ENCODE data around the gene SBSN. TPM values are rescaled to one million over a fixed set of nuclear protein-coding genes. Genes with fewer than 3 reads are reported as not detected.
A peak's percentile ranks its signal among the peaks of the same experiment; 100 is the strongest.

Gene SBSN
- total RNA-seq, 2 experiments from 2014 or later, result not detected

- peaks cover 34% of the 10 kb centered on the region for H3K4me1 Mint-ChIP-seq
- peak; percentile 84 for DNase-seq
- peak overlapping the region; percentile 97 for H3K27ac Mint-ChIP-seq
- no peaks in the 10 kb centered on the region for H3K9me3 Mint-ChIP-seq
- peak overlapping the region; percentile 93 for H3K4me3 Mint-ChIP-seq
- no peaks in the 10 kb centered on the region for H3K27me3 Mint-ChIP-seq
- H3K36me3 Mint-ChIP-seq, result peaks cover 31% of the 10 kb centered on the region
These were observed 17.8 kb upstream of the SBSN start for GRCh38 chr19:35545855-35546381.

GRCh38 chr19:35545001-35545854, 17.1 kb upstream of the SBSN start, which contains the start of gene TMEM147:
Gene TMEM147 (plus strand): TSS chr19:35545626. CDS start chr19:35545740, 114 bp downstream.
- Mint-ChIP-seq H3K27ac (peak within 1 kb of the TSS; percentile 97), H3K4me1 (peaks cover 34% of the 10 kb centered on the region), H3K9me3 (no peaks in the 10 kb centered on the region), H3K27me3 (no peaks in the 10 kb centered on the region), H3K36me3 (peaks cover 28% of the 10 kb centered on the region), H3K4me3 (peak within 1 kb of the TSS; percentile 93)
- peak; percentile 91 for DNase-seq

GRCh38 chr19:35544110-35544802, 16.1 kb upstream of the SBSN start:
- Mint-ChIP-seq H3K27me3 (no peaks in the 10 kb centered on the region), H3K9me3 (no peaks in the 10 kb centered on the region), H3K4me1 (peaks cover 33% of the 10 kb centered on the region), H3K36me3 (peaks cover 28% of the 10 kb centered on the region), H3K27ac (peak overlapping the region; percentile 88), H3K4me3 (peak overlapping the region; percentile 93)
- no peak for DNase-seq

- Mint-ChIP-seq H3K4me1 (peaks cover 26% of the 10 kb centered on the region), H3K36me3 (peaks cover 28% of the 10 kb centered on the region), H3K9me3 (no peaks in the 10 kb centered on the region), H3K27me3 (no peaks in the 10 kb centered on the region), H3K4me3 (peak overlapping the region; percentile 93), H3K27ac (no peak overlapping the region)
- no peak for DNase-seq
These were observed 15.4 kb upstream of the SBSN start for GRCh38 chr19:35543280-35544109.

- Mint-ChIP-seq H3K36me3 (peaks cover 21% of the 10 kb centered on the region), H3K4me3 (no peak overlapping the region), H3K27ac (no peak overlapping the region), H3K9me3 (no peaks in the 10 kb centered on the region), H3K4me1 (peaks cover 22% of the 10 kb centered on the region), H3K27me3 (no peaks in the 10 kb centered on the region)
- no peak for DNase-seq
These were observed 14.1 kb upstream of the SBSN start for GRCh38 chr19:35542209-35542608.

- H3K36me3 Mint-ChIP-seq, result peaks cover 12% of the 10 kb centered on the region
These were observed 12.3 kb upstream of the SBSN start for GRCh38 chr19:35540356-35540927.

GRCh38 chr19:35539850-35540249, 11.7 kb upstream of the SBSN start:
- Mint-ChIP-seq H3K4me1 (peaks cover 11% of the 10 kb centered on the region), H3K27me3 (peaks cover 1% of the 10 kb centered on the region), H3K27ac (no peak overlapping the region), H3K9me3 (no peaks in the 10 kb centered on the region), H3K4me3 (no peak overlapping the region), H3K36me3 (peaks cover 10% of the 10 kb centered on the region)
- DNase-seq, result no peak

More at GRCh38 chr19:35540356-35540927, 12.3 kb upstream of the SBSN start:
- Mint-ChIP-seq H3K4me3 (no peak overlapping the region), H3K4me1 (peaks cover 11% of the 10 kb centered on the region), H3K9me3 (no peaks in the 10 kb centered on the region), H3K27me3 (no peaks in the 10 kb centered on the region), H3K27ac (no peak overlapping the region)
- no peak for DNase-seq

GRCh38 chr19:35539314-35539713, 11.2 kb upstream of the SBSN start:
- Mint-ChIP-seq H3K4me1 (peaks cover 6% of the 10 kb centered on the region), H3K4me3 (no peak overlapping the region), H3K36me3 (peaks cover 5% of the 10 kb centered on the region), H3K9me3 (no peaks in the 10 kb centered on the region), H3K27ac (no peak overlapping the region), H3K27me3 (peaks cover 3% of the 10 kb centered on the region)
- DNase-seq, result no peak

GRCh38 chr19:35534803-35535480, 6.8 kb upstream of the SBSN start:
- no peak overlapping the region for H3K4me3 Mint-ChIP-seq
- H3K27me3 Mint-ChIP-seq, result peaks cover 12% of the 10 kb centered on the region
- H3K4me1 Mint-ChIP-seq, result peaks cover 7% of the 10 kb centered on the region
- no peaks in the 10 kb centered on the region for H3K36me3 Mint-ChIP-seq
- DNase-seq, result no peak
- H3K27ac Mint-ChIP-seq, result no peak overlapping the region
- H3K9me3 Mint-ChIP-seq, result no peaks in the 10 kb centered on the region

GRCh38 chr19:35533822-35534392, 5.8 kb upstream of the SBSN start:
- no peaks in the 10 kb centered on the region for H3K9me3 Mint-ChIP-seq
- peaks cover 6% of the 10 kb centered on the region for H3K4me1 Mint-ChIP-seq
- H3K27me3 Mint-ChIP-seq, result peaks cover 18% of the 10 kb centered on the region
- peak; percentile 52 for DNase-seq
- H3K4me3 Mint-ChIP-seq, result peak overlapping the region; percentile 35
- no peaks in the 10 kb centered on the region for H3K36me3 Mint-ChIP-seq
- H3K27ac Mint-ChIP-seq, result peak overlapping the region; percentile 63

GRCh38 chr19:35533201-35533821, 5.2 kb upstream of the SBSN start, which contains the start of gene GAPDHS:
Gene GAPDHS (plus strand): TSS chr19:35533456. CDS start chr19:35533528, 72 bp downstream.
- Mint-ChIP-seq H3K27ac (peak within 1 kb of the TSS; percentile 63), H3K4me1 (peaks cover 6% of the 10 kb centered on the region), H3K4me3 (peak within 1 kb of the TSS; percentile 35), H3K9me3 (no peaks in the 10 kb centered on the region), H3K27me3 (peaks cover 24% of the 10 kb centered on the region), H3K36me3 (no peaks in the 10 kb centered on the region)
- DNase-seq, result no peak

GRCh38 chr19:35531291-35531690, 3.2 kb upstream of the SBSN start:
- H3K27ac Mint-ChIP-seq, result no peak overlapping the region
- H3K36me3 Mint-ChIP-seq, result no peaks in the 10 kb centered on the region
- peaks cover 6% of the 10 kb centered on the region for H3K4me1 Mint-ChIP-seq
- H3K27me3 Mint-ChIP-seq, result peaks cover 36% of the 10 kb centered on the region
- DNase-seq, result no peak
- H3K4me3 Mint-ChIP-seq, result no peak overlapping the region
- no peaks in the 10 kb centered on the region for H3K9me3 Mint-ChIP-seq
